Breast epithelium (tissue), 4 donors: ENCODE results near the gene EIF5AL1. TPM values are rescaled to one million over a fixed set of nuclear protein-coding genes. Genes with fewer than 3 reads are reported as not detected.
"Not testable (repeated sequence)": the region's sequence is repeated elsewhere in the genome, so short reads cannot be mapped to it uniquely, and the experiment has no call there.

Experiments
- DNase-seq, 2 donors: peaks; one replicate each; pipeline ENCODE4 v3.0.0-alpha.2; 2019; ENCODE audit warnings: low spot score in 2 of 2
- H3K27ac ChIP-seq, 2 donors: fragments of 200-600 bp; sonication (generic) in 1 of 2; one replicate each; pipeline ENCODE4 v1.5.1; 2016 to 2019; ENCODE audit warnings: mild to moderate bottlenecking in 1 of 2
- H3K27me3 ChIP-seq, 2 donors: fragments of 200-600 bp; sonication (generic) in 1 of 2; one replicate each; pipeline versions ENCODE4 v1.5.1 to v1.6.0; 2017 to 2019; ENCODE audit warnings: control low read depth in 1 of 2, mild to moderate bottlenecking in 1 of 2
- H3K36me3 ChIP-seq: fragments of 200-600 bp; one replicate; pipeline ENCODE4 v1.5.1; 2019
- H3K4me1 ChIP-seq, 2 donors: fragments of 200-600 bp; sonication (generic); one replicate each; pipeline ENCODE4 v1.5.1; 2016 to 2019; ENCODE audit warnings: control low read depth in 1 of 2
- H3K4me3 ChIP-seq, 3 donors: fragments of 200-600 bp; sonication (generic); 1 replicate in 2 of 3; 2 replicates in 1 of 3; pipeline ENCODE4 v1.5.1; 2016 to 2019; ENCODE audit warnings: mild to moderate bottlenecking in 3 of 3, moderate library complexity in 2 of 3
- H3K9me3 ChIP-seq, 2 donors: fragments of 200-600 bp; sonication (generic) in 1 of 2; one replicate each; pipeline ENCODE4 v1.5.1; 2016 to 2019; ENCODE audit warnings: control low read depth in 1 of 2
- CTCF ChIP-seq, 3 donors: fragments of 450-650 bp; IDR thresholded peaks; one replicate each; pipeline ENCODE4 v1.5.1; 2016 to 2017; ENCODE audit warnings: antibody characterized with exemption in 3 of 3, mild to moderate bottlenecking in 3 of 3, moderate library complexity in 3 of 3
- POLR2A ChIP-seq: fragments of 450-650 bp; IDR thresholded peaks from one replicate; pipeline ENCODE4 v1.6.1; 2016; ENCODE audit warnings: antibody characterized with exemption, mild to moderate bottlenecking, moderate library complexity
- POLR2AphosphoS5 ChIP-seq, 3 donors: sonication (generic); formaldehyde crosslinking; IDR thresholded peaks; one replicate each; pipeline ENCODE4 v1.6.1; 2017; ENCODE audit warnings: antibody characterized with exemption in 3 of 3
- intact Hi-C: fragments of 100-400 bp; cut with DNase I; formaldehyde crosslinking; loops from one replicate; pipeline ENCODE4 v1.15.1; 2023; ENCODE audit warnings: low total_unique reads
- total RNA-seq, 3 donors: library from RNA; depleted of rRNA; stranded (reverse); fragments of >200 nt; gene quantifications; one replicate each; pipeline ENCODE4 v1.1.0, GENCODE V29; 2016

The EIF5AL1 gene
- under 1 TPM; under 0.01 to 0.16 (median 0.15) TPM for total RNA-seq

DNA sequence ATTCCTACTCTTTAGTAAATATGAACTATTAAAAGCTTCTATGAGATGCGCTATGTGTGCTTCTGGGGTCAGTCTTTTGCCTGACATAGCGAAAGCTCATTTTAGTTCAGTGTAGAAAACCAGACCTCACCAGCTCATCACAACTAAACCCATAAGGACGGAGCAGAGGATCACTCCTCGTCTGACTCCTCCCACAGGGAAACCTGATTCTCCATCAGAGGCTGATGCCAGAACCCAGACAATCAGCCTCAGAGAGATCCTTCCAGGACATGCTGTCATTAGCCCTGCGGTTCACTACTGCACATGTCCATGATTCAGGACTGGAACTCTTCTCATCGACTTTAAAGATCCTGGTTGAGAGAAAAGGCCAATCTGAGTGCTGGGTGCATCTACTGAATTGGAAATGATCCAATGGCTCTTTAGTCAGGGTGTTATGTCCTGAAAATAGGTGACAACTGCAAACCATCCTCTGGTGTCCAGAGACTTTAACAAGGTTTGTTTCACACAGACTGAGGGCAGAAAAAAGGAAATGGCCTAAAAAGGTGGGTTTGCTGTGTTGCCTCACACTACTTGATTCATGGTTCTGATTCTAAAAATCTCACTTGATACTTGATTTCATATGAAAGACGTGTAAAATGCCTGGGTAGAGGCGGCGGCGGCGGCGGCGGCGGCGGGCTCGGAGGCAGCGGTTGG lies at the start of gene EIF5AL1:
TSS of gene EIF5AL1 (plus strand) at position 643 of the 693 bp plus-strand sequence. CDS start 117 bp downstream, outside the sequence.
- H3K27ac ChIP-seq, intact Hi-C loops, DNase-seq, H3K27me3 ChIP-seq, H3K9me3 ChIP-seq, H3K4me1 ChIP-seq, H3K4me3 ChIP-seq, H3K36me3 ChIP-seq: not testable (repeated sequence)

DNA sequence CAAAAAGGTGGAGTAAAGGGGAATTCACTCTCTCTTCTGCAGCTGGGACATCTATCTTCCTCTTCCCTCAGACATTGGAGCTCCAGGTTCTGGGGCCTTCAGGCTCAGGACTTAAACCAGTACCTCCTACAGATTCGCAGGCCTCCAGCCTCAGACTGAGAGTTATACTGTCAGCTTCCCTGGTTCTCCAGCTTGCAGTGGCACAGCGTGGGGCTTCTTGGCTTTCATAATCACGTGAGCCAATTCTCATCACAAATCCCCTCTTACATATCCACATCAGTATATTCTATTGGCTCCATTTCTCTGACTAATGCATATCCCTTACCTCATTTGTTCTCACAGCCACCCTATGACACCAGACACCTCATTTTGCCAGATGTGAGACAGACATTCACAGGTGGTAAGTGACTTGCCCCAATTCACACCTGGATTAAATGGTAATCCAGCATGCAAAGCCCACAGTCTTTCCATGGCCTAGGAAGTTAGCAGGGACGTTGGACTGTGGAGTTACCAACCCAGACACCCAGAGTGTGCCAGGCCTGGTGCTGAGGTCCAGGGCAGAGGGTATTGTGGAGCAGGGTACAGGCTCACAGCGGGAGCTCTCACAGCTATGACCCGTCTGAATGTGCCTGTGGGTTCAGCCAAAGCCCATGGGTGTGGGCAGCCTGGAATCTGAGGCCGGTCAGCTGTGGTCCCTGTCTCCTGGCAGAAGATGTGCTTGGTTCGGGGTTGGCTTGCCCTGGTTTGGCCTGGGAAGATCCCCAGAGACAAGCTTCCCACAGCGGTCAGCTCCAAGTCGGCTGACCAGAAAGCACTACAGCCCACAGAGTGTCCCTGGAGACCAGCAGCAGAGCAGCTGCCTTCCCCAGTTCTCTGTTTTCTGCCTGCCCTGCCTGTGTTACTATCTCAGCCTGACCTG lies 48.5 kb upstream of the EIF5AL1 start:
- H3K27me3 ChIP-seq = no peaks in the 10 kb centered on the region
- no peaks in the 10 kb centered on the region for H3K4me1 ChIP-seq
- no peak for DNase-seq
- H3K9me3 ChIP-seq = no peaks in the 10 kb centered on the region
- peak overlapping the region in 1 of 2 donors; percentile 76 for H3K27ac ChIP-seq
- no peak for TF ChIP-seq POLR2A
- no peak for TF ChIP-seq CTCF (IDR thresholded peaks at IDR 0.05)
- TF ChIP-seq POLR2AphosphoS5 (IDR thresholded peaks at IDR 0.05) = no peak
- intact Hi-C loops = loop anchor here (10.0 kb wide), 1 partner anchor 89 kb away; no protein-coding TSS in a partner anchor
- no peaks in the 10 kb centered on the region for H3K36me3 ChIP-seq
- H3K4me3 ChIP-seq = no peak overlapping the region

DNA sequence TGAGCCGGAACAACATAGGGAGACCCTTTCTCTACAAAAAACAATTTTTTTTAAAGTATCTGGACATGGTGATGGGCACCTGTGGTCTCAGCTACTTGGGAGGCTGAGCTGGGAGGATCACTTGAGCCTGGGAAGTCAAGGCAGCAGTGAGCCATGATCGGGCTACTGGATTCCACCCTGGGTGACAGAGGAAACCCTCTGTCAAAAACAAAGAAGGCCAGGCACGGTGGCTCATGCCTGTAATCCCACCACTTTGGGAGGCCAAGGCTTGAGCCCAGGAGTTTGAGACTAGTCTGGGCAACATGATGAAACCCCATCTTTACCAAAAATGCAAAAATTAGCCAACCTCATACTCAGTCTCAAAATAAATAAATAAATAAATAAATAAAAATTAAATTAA lies 47.0 kb upstream of the EIF5AL1 start:
- no peaks in the 10 kb centered on the region for H3K27me3 ChIP-seq
- no peak overlapping the region for H3K27ac ChIP-seq
- intact Hi-C loops = loop anchor here (10.0 kb wide), 1 partner anchor 91 kb away; no protein-coding TSS in a partner anchor
- H3K4me1 ChIP-seq = no peaks in the 10 kb centered on the region
- no peak overlapping the region for H3K4me3 ChIP-seq
- DNase-seq = no peak
- H3K36me3 ChIP-seq = no peaks in the 10 kb centered on the region
- H3K9me3 ChIP-seq = no peaks in the 10 kb centered on the region
- TF ChIP-seq POLR2A = no peak
- no peak for TF ChIP-seq CTCF (IDR thresholded peaks at IDR 0.05)
- no peak for TF ChIP-seq POLR2AphosphoS5 (IDR thresholded peaks at IDR 0.05)

GRCh38 chr10:79468015-79468560 lies 44.2 kb upstream of the EIF5AL1 start:
- TF ChIP-seq CTCF (IDR thresholded peaks at IDR 0.05) (no peak), POLR2A (no peak), POLR2AphosphoS5 (IDR thresholded peaks at IDR 0.05) (no peak)
- intact Hi-C loops = loop anchor here (10.0 kb wide), 1 partner anchor 93 kb away; no protein-coding TSS in a partner anchor
- Histone ChIP-seq H3K9me3 (no peaks in the 10 kb centered on the region), H3K4me3 (no peak overlapping the region), H3K4me1 (no peaks in the 10 kb centered on the region), H3K27me3 (no peaks in the 10 kb centered on the region), H3K27ac (peak overlapping the region in 1 of 2 donors; percentile 38), H3K36me3 (no peaks in the 10 kb centered on the region)
- DNase-seq = no peak

- H3K4me3 ChIP-seq = no peak overlapping the region
- no peak for DNase-seq
- H3K36me3 ChIP-seq = no peaks in the 10 kb centered on the region
- intact Hi-C loops = loop anchor here (10.0 kb wide), 1 partner anchor 94 kb away; no protein-coding TSS in a partner anchor
- TF ChIP-seq POLR2A = no peak
- TF ChIP-seq POLR2AphosphoS5 (IDR thresholded peaks at IDR 0.05) = no peak
- TF ChIP-seq CTCF (IDR thresholded peaks at IDR 0.05) = no peak
- no peaks in the 10 kb centered on the region for H3K9me3 ChIP-seq
- H3K27ac ChIP-seq = peak overlapping the region in 1 of 2 donors; percentile 19
- H3K4me1 ChIP-seq = no peaks in the 10 kb centered on the region
- no peaks in the 10 kb centered on the region for H3K27me3 ChIP-seq
Measured at GRCh38 chr10:79468841-79469585, 43.3 kb upstream of the EIF5AL1 start.
